ENCODE data around the gene CHRNB1. TPM values are rescaled to one million over a fixed set of nuclear protein-coding genes. Genes with fewer than 3 reads are reported as not detected.

Gene CHRNB1
- total RNA-seq, 2 experiments from 2014 or later, result 7.2 to 7.8 TPM

GRCh38 chr17:7410634-7411426 is 34.0 kb upstream of the CHRNB1 start:
- ChIA-PET POLR2A (no interaction called here), CTCF (interaction anchor here (0.6 to 1.3 kb wide), 2 partner anchors 35 to 192 kb away, joined by 3 to 4 read pairs; no protein-coding TSS in a partner anchor)

- CTCF ChIA-PET, result interaction anchor here (1.3 kb wide), 1 partner anchor 34 kb away, joined by 3 read pairs; no protein-coding TSS in a partner anchor
- POLR2A ChIA-PET, result no interaction called here
Measured at GRCh38 chr17:7411427-7411750, 33.5 kb upstream of the CHRNB1 start.

- CTCF ChIA-PET, result interaction anchor here (0.7 kb wide), 1 partner anchor 10 kb away, joined by 3 read pairs; no protein-coding TSS in a partner anchor
- POLR2A ChIA-PET, result no interaction called here
Measured at GRCh38 chr17:7413346-7413985, 31.4 kb upstream of the CHRNB1 start.

- ChIA-PET CTCF (no interaction called here), POLR2A (no interaction called here)
Measured at GRCh38 chr17:7414837-7415236, 30.0 kb upstream of the CHRNB1 start.

- POLR2A ChIA-PET, result no interaction called here
- CTCF ChIA-PET, result no interaction called here
Measured at GRCh38 chr17:7415784-7416183, 29.1 kb upstream of the CHRNB1 start.

GRCh38 chr17:7416323-7416722 is 28.5 kb upstream of the CHRNB1 start:
- POLR2A ChIA-PET, result interaction anchor here (0.6 kb wide), 1 partner anchor 16 kb away, joined by 9 read pairs; no protein-coding TSS in a partner anchor
- CTCF ChIA-PET, result no interaction called here

- POLR2A ChIA-PET, result interaction anchor here (0.6 kb wide), 1 partner anchor 17 kb away, joined by 9 read pairs; no protein-coding TSS in a partner anchor
- CTCF ChIA-PET, result no interaction called here
Measured at GRCh38 chr17:7417056-7417655, 27.7 kb upstream of the CHRNB1 start.

- CTCF ChIA-PET, result interaction anchor here (1.0 kb wide), 1 partner anchor 18 kb away, joined by 3 read pairs; no protein-coding TSS in a partner anchor
Measured at GRCh38 chr17:7418472-7419152, 26.2 kb upstream of the CHRNB1 start.

GRCh38 chr17:7419819-7420610 is 24.8 kb upstream of the CHRNB1 start, which contains the start of gene SPEM1:
Gene SPEM1, plus strand, starts transcription at chr17:7420324. Its CDS starts 61 bp downstream, at chr17:7420385.
- POLR2A ChIA-PET, result no interaction called here

More at GRCh38 chr17:7418472-7419152, 26.2 kb upstream of the CHRNB1 start:
- POLR2A ChIA-PET, result no interaction called here

GRCh38 chr17:7421186-7421585 is 23.7 kb upstream of the CHRNB1 start:
- CTCF ChIA-PET, result no interaction called here
- POLR2A ChIA-PET, result no interaction called here

More at GRCh38 chr17:7419819-7420610, 24.8 kb upstream of the CHRNB1 start, which contains the start of gene SPEM1:
- CTCF ChIA-PET, result interaction anchor here (0.6 kb wide), 1 partner anchor 154 kb away, joined by 3 read pairs; no protein-coding TSS in a partner anchor

GRCh38 chr17:7423679-7424078 is 21.2 kb upstream of the CHRNB1 start:
- ChIA-PET POLR2A (no interaction called here), CTCF (interaction anchor here (0.8 to 0.9 kb wide), 2 partner anchors 13 to 87 kb away, joined by 3 to 4 read pairs; partner anchors contain the start of gene ACAP1)

- POLR2A ChIA-PET, result interaction anchor here (0.5 to 0.6 kb wide), 2 partner anchors 13 to 25 kb away, joined by 3 to 7 read pairs; no protein-coding TSS in a partner anchor
- CTCF ChIA-PET, result interaction anchor here (1.4 kb wide), 1 partner anchor 11 kb away, joined by 7 read pairs; no protein-coding TSS in a partner anchor
Measured at GRCh38 chr17:7425316-7425715, 19.5 kb upstream of the CHRNB1 start, which contains the start of gene SPEM2. Gene SPEM2, plus strand, starts transcription at chr17:7425616. Its CDS starts 73 bp downstream, at chr17:7425689.

- POLR2A ChIA-PET, result interaction anchor here (0.5 to 0.6 kb wide), 2 partner anchors 13 to 25 kb away, joined by 3 to 7 read pairs; no protein-coding TSS in a partner anchor
- CTCF ChIA-PET, result interaction anchor here (1.4 kb wide), 1 partner anchor 11 kb away, joined by 7 read pairs; no protein-coding TSS in a partner anchor
Measured at GRCh38 chr17:7425756-7426155, 19.1 kb upstream of the CHRNB1 start.

GRCh38 chr17:7426203-7426863 is 18.5 kb upstream of the CHRNB1 start:
- ChIA-PET CTCF (interaction anchor here (0.6 to 1.4 kb wide), 2 partner anchors 10 to 270 kb away, joined by 4 to 7 read pairs; no protein-coding TSS in a partner anchor), POLR2A (no interaction called here)

GRCh38 chr17:7426896-7427489 is 17.9 kb upstream of the CHRNB1 start:
- POLR2A ChIA-PET, result no interaction called here
- CTCF ChIA-PET, result interaction anchor here (1.1 kb wide), 1 partner anchor 71 kb away, joined by 3 read pairs; no protein-coding TSS in a partner anchor

GRCh38 chr17:7427549-7427948 is 17.3 kb upstream of the CHRNB1 start:
- POLR2A ChIA-PET, result no interaction called here
- CTCF ChIA-PET, result interaction anchor here (1.1 kb wide), 1 partner anchor 71 kb away, joined by 3 read pairs; no protein-coding TSS in a partner anchor

GRCh38 chr17:7428557-7428956 is 16.3 kb upstream of the CHRNB1 start, which contains the start of gene SPEM3:
Gene SPEM3, plus strand, starts transcription at chr17:7428857. Its CDS starts 46 bp downstream, at chr17:7428903.
- ChIA-PET POLR2A (no interaction called here), CTCF (interaction anchor here (0.8 kb wide), 1 partner anchor 132 kb away, joined by 4 read pairs; no protein-coding TSS in a partner anchor)
